Esophagus squamous epithelium (tissue), 4 donors: Measurements from ENCODE around the gene ACHE.

Experiments used
- CTCF ChIP-seq, 6 experiments: fragments of 450-650 bp in 4 of 6; fragments of 200-600 bp in 2 of 6; sonication (generic) in 2 of 6; IDR thresholded peaks; one replicate each; pipeline ENCODE4 v1.5.1; 2016 to 2019; ENCODE audit warnings: antibody characterized with exemption in 6 of 6, mild to moderate bottlenecking in 4 of 6, moderate library complexity in 4 of 6
- POLR2A ChIP-seq, 4 donors: fragments of 450-650 bp; IDR thresholded peaks; one replicate each; pipeline ENCODE4 v1.6.1; 2017; ENCODE audit warnings: antibody characterized with exemption in 4 of 4, mild to moderate bottlenecking in 4 of 4, moderate library complexity in 3 of 4

GRCh38 chr7:100900978-100901377 is 5.3 kb upstream of the ACHE start:
- no peak for TF ChIP-seq CTCF (IDR thresholded peaks at IDR 0.05)
- no peak for TF ChIP-seq POLR2A (IDR thresholded peaks at IDR 0.05)
